HG03159 (cell line): ENCODE data around the gene TMEM273.

Experiments
- ATAC-seq: cut with Tn5 transposase; IDR thresholded peaks from one replicate; pipeline ENCODE4 v1.9.1; 2021; ENCODE audit warnings: mild to moderate bottlenecking, moderate library complexity; ENCODE audit not compliant: unreplicated experiment

Gene TMEM273

DNA sequence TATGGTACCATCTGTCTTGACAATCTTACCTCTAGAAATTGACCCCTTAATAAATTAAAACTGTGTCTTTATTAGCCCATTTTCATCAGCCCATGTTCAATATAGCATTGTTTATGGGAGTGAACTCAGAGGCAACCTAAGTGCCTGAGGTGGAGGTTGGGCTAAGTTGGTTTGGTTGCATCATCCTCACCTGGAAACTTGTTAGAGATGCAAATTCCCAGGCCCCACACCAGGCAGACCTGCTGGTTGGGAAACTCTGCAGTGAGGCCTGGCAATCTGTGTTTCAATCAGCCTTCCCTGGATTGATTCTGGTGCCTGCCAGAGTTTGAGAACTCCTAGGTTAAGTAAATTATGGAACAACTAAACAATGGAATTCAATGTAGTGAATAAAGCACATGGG lies 44.9 kb downstream of the TMEM273 start:
- no peak for ATAC-seq

- ATAC-seq = no peak
These were observed 46.5 kb downstream of the TMEM273 start for GRCh38 chr10:49141541-49142332.

GRCh38 chr10:49140304-49141177 lies 47.6 kb downstream of the TMEM273 start:
- ATAC-seq = no peak

DNA sequence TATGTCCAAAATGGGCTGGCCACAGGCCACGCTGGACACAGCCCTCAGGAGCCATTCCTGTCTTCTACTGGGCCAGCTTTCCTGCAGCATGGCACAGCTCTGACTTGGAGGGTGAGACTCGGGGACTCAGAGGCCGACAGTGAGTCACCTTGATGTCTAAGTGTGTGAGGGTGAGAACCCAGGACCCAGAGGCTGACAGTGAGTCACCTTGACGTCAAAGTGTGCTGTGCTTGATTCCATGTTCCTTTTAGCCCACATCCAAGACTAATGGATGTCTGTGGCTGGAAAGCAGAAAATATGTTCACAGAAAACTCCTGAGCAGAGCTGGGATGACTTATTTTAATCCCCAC lies 48.4 kb downstream of the TMEM273 start:
- no peak for ATAC-seq

- no peak for ATAC-seq
These were observed 49.0 kb downstream of the TMEM273 start for GRCh38 chr10:49139028-49139845.

- no peak for ATAC-seq
These were observed 49.8 kb downstream of the TMEM273 start for GRCh38 chr10:49138361-49138891.

GRCh38 chr10:49136525-49136924 lies 51.7 kb downstream of the TMEM273 start:
- ATAC-seq = no peak

GRCh38 chr10:49135575-49136313 lies 52.4 kb downstream of the TMEM273 start:
- ATAC-seq = peak; percentile 60

DNA sequence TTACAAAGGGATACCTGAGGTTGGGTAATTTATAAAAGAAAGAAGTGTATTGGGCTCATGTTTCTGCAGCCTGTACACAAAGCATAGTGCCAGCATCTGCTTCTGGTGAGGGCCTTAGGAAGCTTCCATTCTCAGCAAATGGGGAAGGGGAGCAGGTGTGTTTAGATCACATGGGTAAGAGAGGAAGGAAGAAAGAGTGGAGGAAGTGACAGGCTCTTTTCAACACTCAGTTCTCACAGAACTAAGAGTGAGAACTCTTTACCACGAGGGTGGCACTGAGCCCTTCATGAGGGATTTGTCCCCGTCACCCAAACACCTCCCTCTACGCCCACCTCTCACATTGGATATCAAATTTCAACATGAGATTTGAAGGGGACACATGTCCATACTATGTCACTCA lies 53.9 kb downstream of the TMEM273 start:
- no peak for ATAC-seq

DNA sequence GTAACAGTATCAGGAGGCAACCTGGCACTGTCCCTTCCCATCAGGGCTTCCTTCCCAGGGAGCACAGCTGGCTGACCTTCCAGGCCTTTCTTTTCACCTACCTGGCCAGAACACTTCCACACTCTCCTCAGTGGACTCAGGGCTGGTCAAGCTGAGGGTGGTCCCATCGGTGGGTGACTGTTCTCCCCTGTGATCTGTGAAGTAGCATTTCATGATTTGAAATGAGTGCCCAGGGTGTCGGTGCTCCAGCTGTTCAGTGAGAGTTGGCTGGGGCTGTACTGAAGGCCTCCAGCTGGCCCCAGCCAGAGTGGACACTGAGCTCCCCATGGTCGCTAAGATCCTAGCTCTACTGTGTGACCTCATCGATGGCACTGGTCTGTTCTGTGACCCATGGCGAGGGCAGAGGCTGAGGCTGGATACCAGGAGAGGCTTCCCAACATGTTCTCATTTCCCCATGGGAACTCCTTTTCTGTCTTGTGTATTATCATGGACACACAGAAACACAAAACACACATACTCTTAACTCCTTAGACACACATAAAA lies 54.4 kb downstream of the TMEM273 start, which contains the start of gene FAM170B:
Gene FAM170B (minus strand): TSS at position 316 of the 543 bp plus-strand sequence. CDS start 103 bp downstream, at position 213.
- ATAC-seq = no peak

- ATAC-seq = no peak
These were observed 55.8 kb downstream of the TMEM273 start for GRCh38 chr10:49132362-49132737.

DNA sequence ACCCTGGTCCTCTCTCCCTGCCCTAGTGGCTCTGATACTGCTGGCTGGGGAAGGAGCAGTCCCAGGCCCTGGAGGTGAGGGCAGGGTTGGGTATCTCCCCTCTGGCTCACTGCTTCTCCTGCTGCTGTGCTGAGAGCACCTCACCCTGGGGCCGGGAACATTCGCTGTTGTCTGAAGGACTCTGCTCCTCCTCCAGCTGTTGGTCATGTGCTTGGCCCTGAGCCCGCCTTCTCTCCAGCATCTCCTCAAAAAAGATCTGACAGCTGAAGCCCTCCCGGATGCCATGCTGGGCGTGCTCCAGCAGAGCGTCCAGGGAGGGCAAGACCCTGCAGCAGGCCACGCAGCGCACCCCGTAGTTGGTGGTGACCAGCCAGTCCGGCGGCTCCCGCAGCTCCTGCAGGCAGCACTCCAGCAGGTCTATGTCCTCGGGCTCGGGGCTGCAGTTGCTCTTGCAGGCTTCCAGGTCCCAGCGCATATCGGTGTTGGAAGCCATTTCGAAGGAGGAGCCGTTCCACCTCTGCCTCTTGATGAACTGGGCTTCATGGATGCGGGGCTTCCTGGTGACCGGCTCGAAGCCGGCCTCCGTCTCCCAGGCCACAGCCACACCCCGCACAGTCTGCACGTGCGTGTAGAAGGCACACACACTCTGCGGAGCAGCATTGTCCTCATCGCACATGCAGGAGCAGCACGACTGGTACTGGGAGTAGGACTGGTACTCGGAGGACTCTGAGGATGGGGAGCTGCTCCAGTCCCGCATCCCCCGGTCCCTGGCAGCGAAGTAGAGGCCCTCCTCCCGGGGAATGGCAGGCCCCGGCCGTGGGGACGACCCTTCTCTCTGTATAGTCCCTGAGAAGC lies 56.5 kb downstream of the TMEM273 start:
- no peak for ATAC-seq

GRCh38 chr10:49129376-49129775 lies 58.8 kb downstream of the TMEM273 start:
- no peak for ATAC-seq

DNA sequence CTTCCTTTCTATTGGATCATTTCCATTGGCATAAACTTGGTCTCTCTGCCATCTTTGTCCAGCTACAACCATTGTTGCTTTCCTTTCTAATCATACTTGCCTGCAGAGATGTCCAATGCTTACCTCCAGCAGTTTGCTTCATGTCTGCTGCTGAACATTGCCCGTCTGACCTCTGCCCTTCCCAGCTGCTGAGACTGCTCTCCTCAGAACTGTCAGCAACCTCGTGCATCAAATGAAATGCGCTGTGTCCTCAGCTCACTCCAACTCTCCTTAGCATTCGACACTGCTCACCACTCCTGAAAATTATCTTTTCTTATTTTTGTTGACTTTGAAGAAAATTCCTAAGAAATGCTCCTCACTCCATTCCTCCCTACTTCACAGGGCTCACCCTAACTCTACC lies 59.3 kb downstream of the TMEM273 start:
- ATAC-seq = no peak

- no peak for ATAC-seq
These were observed 63.9 kb downstream of the TMEM273 start for GRCh38 chr10:49123981-49124950.

GRCh38 chr10:49120911-49121310 lies 67.3 kb downstream of the TMEM273 start:
- ATAC-seq = no peak

DNA sequence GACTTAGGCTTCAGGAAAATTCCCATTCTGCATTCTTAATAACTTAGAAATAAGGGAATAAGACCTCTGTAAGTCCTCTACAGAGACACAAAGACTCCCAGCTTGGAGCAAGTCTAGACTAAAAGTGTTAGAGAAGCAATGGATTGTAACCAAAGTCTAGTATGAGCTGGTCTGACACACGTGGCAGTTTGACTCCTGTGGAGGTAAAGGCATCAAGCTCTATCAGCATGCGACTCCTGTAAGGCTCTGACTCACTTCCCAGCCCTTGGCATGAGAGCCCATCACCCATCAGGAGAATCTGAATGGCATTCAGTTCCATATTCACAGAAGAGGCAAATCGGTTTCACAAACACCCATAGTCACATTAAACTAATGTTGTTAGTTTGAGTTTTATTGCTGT lies 68.4 kb downstream of the TMEM273 start:
- no peak for ATAC-seq
